ENCODE measurements around the gene SMARCB1.

- TF ChIP-seq POLR2A (IDR thresholded peaks at IDR 0.05) (no peak), CTCF (IDR thresholded peaks at IDR 0.05) (no peak)
These were observed 33.4 kb upstream of the SMARCB1 start for GRCh38 chr22:23753385-23753784.
